Mesenchymal stem cell (in vitro differentiated cells and primary cell): Measurements from ENCODE around the gene UQCRHL.

ENCODE experiments used
- DNase-seq: peaks from one replicate; pipeline ENCODE4 v3.0.0-alpha.2; 2013
- H2AFZ ChIP-seq: one replicate; pipeline ENCODE4 v1.6.1; 2013; ENCODE audit warnings: low read depth, mild to moderate bottlenecking, control low read depth, inconsistent platforms, low read length, moderate library complexity
- H2AK5ac ChIP-seq: 2 replicates; pipeline ENCODE4 v1.6.1; 2013; ENCODE audit warnings: low read length, moderate library complexity, mild to moderate bottlenecking, inconsistent platforms; ENCODE audit not compliant: severe bottlenecking
- H2BK120ac ChIP-seq: one replicate; pipeline ENCODE4 v1.6.1; 2013; ENCODE audit warnings: low read depth, mild to moderate bottlenecking, inconsistent platforms, low read length, moderate library complexity
- H2BK12ac ChIP-seq, 2 experiments: one replicate each; pipeline ENCODE4 v1.6.1; 2013; ENCODE audit warnings: inconsistent platforms in 2 of 2, low read length in 2 of 2, mild to moderate bottlenecking in 2 of 2, moderate library complexity in 2 of 2, control low read depth in 1 of 2
- H2BK15ac ChIP-seq: one replicate; pipeline ENCODE4 v1.6.1; 2013; ENCODE audit warnings: mild to moderate bottlenecking, low read depth, inconsistent platforms; ENCODE audit not compliant: poor library complexity, severe bottlenecking
- H2BK5ac ChIP-seq: 2 replicates; pipeline ENCODE4 v1.6.1; 2013; ENCODE audit warnings: low read depth, mild to moderate bottlenecking, low read length, control low read depth, inconsistent platforms; ENCODE audit not compliant: poor library complexity, severe bottlenecking
- H3K14ac ChIP-seq, 2 experiments: one replicate each; pipeline ENCODE4 v1.6.1; 2013; ENCODE audit warnings: inconsistent platforms in 2 of 2, low read length in 2 of 2, control low read depth in 1 of 2, mild to moderate bottlenecking in 1 of 2, moderate library complexity in 1 of 2
- H3K18ac ChIP-seq, 2 experiments: one replicate each; pipeline ENCODE4 v1.6.1; 2013; ENCODE audit warnings: inconsistent platforms in 2 of 2, low read length in 2 of 2, control low read depth in 1 of 2, low read depth in 1 of 2, mild to moderate bottlenecking in 1 of 2
- H3K23ac ChIP-seq, 2 experiments: one replicate each; pipeline ENCODE4 v1.6.1; 2013; ENCODE audit warnings: inconsistent platforms in 2 of 2, low read length in 2 of 2, mild to moderate bottlenecking in 2 of 2, moderate library complexity in 2 of 2, control low read depth in 1 of 2
- H3K27ac ChIP-seq: 2 replicates; pipeline ENCODE4 v1.5.1; 2013; ENCODE audit warnings: mild to moderate bottlenecking, moderate library complexity, low read length, control low read depth, inconsistent platforms; ENCODE audit not compliant: poor library complexity, severe bottlenecking
- H3K27me3 ChIP-seq, 2 experiments: 2 replicates each; pipeline versions ENCODE4 v1.6.1 to v1.7.0; 2013; ENCODE audit warnings: low read length in 2 of 2, mild to moderate bottlenecking in 2 of 2, moderate library complexity in 2 of 2, control low read depth in 1 of 2, inconsistent platforms in 1 of 2; ENCODE audit not compliant: control insufficient read depth in 1 of 2, insufficient read depth in 1 of 2
- H3K36me3 ChIP-seq, 2 experiments: 2 replicates each; pipeline versions ENCODE4 v1.6.1 to v1.7.0; 2013; ENCODE audit warnings: low read length in 2 of 2, control low read depth in 1 of 2, inconsistent platforms in 1 of 2, low read depth in 1 of 2, mild to moderate bottlenecking in 1 of 2; ENCODE audit not compliant: insufficient read depth in 2 of 2, control insufficient read depth in 1 of 2
- H3K4ac ChIP-seq, 2 experiments: one replicate each; pipeline ENCODE4 v1.6.1; 2013; ENCODE audit warnings: inconsistent platforms in 2 of 2, low read length in 2 of 2, mild to moderate bottlenecking in 2 of 2, moderate library complexity in 2 of 2, control low read depth in 1 of 2, low read depth in 1 of 2
- H3K4me1 ChIP-seq: 2 replicates; pipeline ENCODE4 v1.6.1; 2013; ENCODE audit warnings: low read depth, low read length, control low read depth; ENCODE audit not compliant: control insufficient read depth, insufficient read depth
- H3K4me2 ChIP-seq: 2 replicates; pipeline ENCODE4 v1.6.1; 2013; ENCODE audit warnings: low read length, mild to moderate bottlenecking, inconsistent platforms; ENCODE audit not compliant: poor library complexity, severe bottlenecking
- H3K4me3 ChIP-seq, 2 experiments: 2 replicates each; pipeline versions ENCODE4 v1.5.1 to v1.7.0; 2013; ENCODE audit warnings: low read length in 2 of 2, mild to moderate bottlenecking in 2 of 2, control low read depth in 1 of 2, low read depth in 1 of 2; ENCODE audit not compliant: insufficient read depth in 1 of 2
- H3K79me1 ChIP-seq: replicated peaks from 2 replicates; pipeline ENCODE4 v1.6.1; 2013; ENCODE audit warnings: mild to moderate bottlenecking, control low read depth, low read length, inconsistent platforms; ENCODE audit not compliant: poor library complexity, severe bottlenecking
- H3K9ac ChIP-seq: 2 replicates; pipeline ENCODE4 v1.7.0; 2013; ENCODE audit warnings: mild to moderate bottlenecking, low read length, moderate library complexity
- H3K9me3 ChIP-seq: 2 replicates; pipeline ENCODE4 v1.7.0; 2013; ENCODE audit warnings: mild to moderate bottlenecking, low read length; ENCODE audit not compliant: control insufficient read depth
- H4K8ac ChIP-seq: one replicate; pipeline ENCODE4 v1.6.1; 2013; ENCODE audit warnings: inconsistent platforms, mild to moderate bottlenecking, low read length, moderate library complexity
- H4K91ac ChIP-seq: one replicate; pipeline ENCODE4 v1.6.1; 2013; ENCODE audit warnings: mild to moderate bottlenecking, low read length, inconsistent platforms
- WGBS: methylation state at CpG from one replicate; pipeline ENCODE4 v1.1.7; 2013; ENCODE audit warnings: mixed read lengths; 5-methylcytosine and 5-hydroxymethylcytosine counted together

Gene UQCRHL

GRCh38 chr1:15767941-15768340 is 39.5 kb downstream of the UQCRHL start:
- peaks cover 47% of the 10 kb centered on the region for H3K79me1 ChIP-seq
- H2AK5ac ChIP-seq = no peak overlapping the region
- H3K4me2 ChIP-seq = no peak overlapping the region
- no peak overlapping the region for H3K14ac ChIP-seq
- no peak overlapping the region for H2BK15ac ChIP-seq
- no peak overlapping the region for H2AFZ ChIP-seq
- no peak for DNase-seq
- no peak overlapping the region for H4K91ac ChIP-seq
- no peak overlapping the region for H3K4me3 ChIP-seq
- no peak overlapping the region for H3K18ac ChIP-seq
- no peaks in the 10 kb centered on the region for H3K9me3 ChIP-seq
- H3K27ac ChIP-seq = no peak overlapping the region
- H3K36me3 ChIP-seq = peaks cover 36 to 82% of the 10 kb centered on the region in 2 experiments
- no peak overlapping the region for H2BK12ac ChIP-seq
- no peak overlapping the region for H2BK5ac ChIP-seq
- no peak overlapping the region for H4K8ac ChIP-seq
- H3K27me3 ChIP-seq = no peaks in the 10 kb centered on the region
- peaks cover 17% of the 10 kb centered on the region for H3K4me1 ChIP-seq
- H3K9ac ChIP-seq = no peak overlapping the region
- H2BK120ac ChIP-seq = no peak overlapping the region
- 96% methylated on average over 5 of the region's 5 CpGs for WGBS
- no peak overlapping the region for H3K23ac ChIP-seq
- H3K4ac ChIP-seq = no peak overlapping the region

GRCh38 chr1:15765495-15766194 is 41.8 kb downstream of the UQCRHL start:
- Histone ChIP-seq H2BK5ac (no peak overlapping the region), H3K18ac (no peak overlapping the region), H3K14ac (no peak overlapping the region), H2AFZ (no peak overlapping the region), H2BK15ac (no peak overlapping the region), H3K36me3 (peaks cover 21 to 65% of the 10 kb centered on the region in 2 experiments), H2AK5ac (no peak overlapping the region), H3K79me1 (peaks cover 32% of the 10 kb centered on the region), H3K4ac (no peak overlapping the region), H3K27ac (no peak overlapping the region), H3K4me1 (peaks cover 24% of the 10 kb centered on the region), H2BK120ac (no peak overlapping the region), H3K4me3 (no peak overlapping the region), H4K8ac (no peak overlapping the region), H3K9me3 (no peaks in the 10 kb centered on the region), H4K91ac (peak overlapping the region; percentile 18), H3K9ac (no peak overlapping the region), H3K4me2 (no peak overlapping the region), H3K23ac (no peak overlapping the region), H2BK12ac (no peak overlapping the region), H3K27me3 (no peaks in the 10 kb centered on the region)
- 91% methylated on average over 20 of the region's 20 CpGs for WGBS
- DNase-seq = peak; percentile 29

- peaks cover 26% of the 10 kb centered on the region for H3K79me1 ChIP-seq
- H2BK15ac ChIP-seq = no peak overlapping the region
- no peak overlapping the region for H3K14ac ChIP-seq
- no peak overlapping the region for H3K18ac ChIP-seq
- H4K8ac ChIP-seq = no peak overlapping the region
- peaks cover 15 to 57% of the 10 kb centered on the region in 2 experiments for H3K36me3 ChIP-seq
- H3K9ac ChIP-seq = no peak overlapping the region
- no peak overlapping the region for H2AFZ ChIP-seq
- no peak overlapping the region for H3K4ac ChIP-seq
- no peak overlapping the region for H2AK5ac ChIP-seq
- H3K23ac ChIP-seq = no peak overlapping the region
- no peaks in the 10 kb centered on the region for H3K9me3 ChIP-seq
- H3K27me3 ChIP-seq = no peaks in the 10 kb centered on the region
- no peak for DNase-seq
- no peak overlapping the region for H3K4me2 ChIP-seq
- WGBS = 92% methylated on average over 14 of the region's 15 CpGs
- no peak overlapping the region for H3K4me3 ChIP-seq
- no peak overlapping the region for H2BK5ac ChIP-seq
- no peak overlapping the region for H4K91ac ChIP-seq
- H2BK120ac ChIP-seq = peak overlapping the region; percentile 71
- no peak overlapping the region for H3K27ac ChIP-seq
- H3K4me1 ChIP-seq = peaks cover 25% of the 10 kb centered on the region
- H2BK12ac ChIP-seq = no peak overlapping the region
Measured at GRCh38 chr1:15764890-15765289, 42.6 kb downstream of the UQCRHL start.

GRCh38 chr1:15764269-15764764 is 43.1 kb downstream of the UQCRHL start:
- Histone ChIP-seq H4K8ac (no peak overlapping the region), H2BK5ac (no peak overlapping the region), H3K79me1 (peaks cover 26% of the 10 kb centered on the region), H3K23ac (no peak overlapping the region), H2AFZ (no peak overlapping the region), H2BK12ac (peak overlapping the region in 1 of 2 experiments; percentile 22), H3K27ac (no peak overlapping the region), H3K9ac (no peak overlapping the region), H3K27me3 (peaks cover 0 to under 1% of the 10 kb centered on the region in 2 experiments), H3K4me1 (peaks cover 25% of the 10 kb centered on the region), H3K4me3 (no peak overlapping the region), H4K91ac (no peak overlapping the region), H3K18ac (no peak overlapping the region), H3K4me2 (no peak overlapping the region), H2AK5ac (peak overlapping the region; percentile 14), H2BK15ac (peak overlapping the region; percentile 50), H3K14ac (peak overlapping the region in 1 of 2 experiments; percentile 19), H2BK120ac (no peak overlapping the region), H3K36me3 (peaks cover 15 to 55% of the 10 kb centered on the region in 2 experiments), H3K9me3 (no peaks in the 10 kb centered on the region), H3K4ac (no peak overlapping the region)
- WGBS = 91% methylated on average over 9 of the region's 10 CpGs
- no peak for DNase-seq
